Measurements from ENCODE around the gene LRCOL1.

The LRCOL1 gene

DNA sequence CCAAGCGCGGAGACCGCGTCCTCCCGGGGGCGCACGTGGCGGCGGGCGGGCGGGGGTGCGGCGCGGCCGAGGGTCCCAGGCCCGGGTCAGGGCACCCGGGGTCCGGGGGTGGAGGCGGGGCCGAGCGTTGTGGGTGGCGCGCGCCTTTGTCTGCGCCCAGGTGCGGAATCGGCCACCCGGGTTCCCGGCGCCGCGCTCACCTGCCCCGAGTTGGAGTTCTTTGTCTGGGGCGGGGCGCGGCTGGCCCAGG lies 50.1 kb downstream of the LRCOL1 start:
- peaks cover 27% of the 10 kb centered on the region for H3K4me1 ChIP-seq (ENCODE audit: insufficient read depth, low read length)
- H3K4me3 ChIP-seq (ENCODE audit: low read depth in 1 of 2, low read length in 2 of 2): peak overlapping the region; percentile 39 to 72
- H3K4me2 ChIP-seq (ENCODE audit: insufficient read depth, low read length): peak overlapping the region; percentile 83
- peak; percentile 37 for ATAC-seq (ENCODE audit: insufficient read depth, low read depth)
- peaks cover 3% of the 10 kb centered on the region for H3K27me3 ChIP-seq (ENCODE audit: insufficient read depth, low read length, poor library complexity)
- H3K9ac ChIP-seq (ENCODE audit: low read depth, low read length): peak overlapping the region; percentile 94
- TF ChIP-seq CTCF (IDR thresholded peaks at IDR 0.05; ENCODE audit: borderline replicate concordance, extremely low read depth, low read length, poor library complexity, severe bottlenecking) (no peak), EZH2 (IDR thresholded peaks at IDR 0.05; ENCODE audit: borderline replicate concordance, low read depth, low read length, severe bottlenecking) (no peak)
- peak overlapping the region; percentile 78 for H2AFZ ChIP-seq (ENCODE audit: low read depth, low read length)
- H4K20me1 ChIP-seq (ENCODE audit: insufficient read depth, low read length): peaks cover 38% of the 10 kb centered on the region
- H3K36me3 ChIP-seq (ENCODE audit: insufficient read depth, low read length): peaks cover 2% of the 10 kb centered on the region
- peaks cover 47% of the 10 kb centered on the region for H3K79me2 ChIP-seq (ENCODE audit: insufficient read depth, low read length)
- no peaks in the 10 kb centered on the region for H3K9me3 ChIP-seq (ENCODE audit: insufficient read depth, low read length, severe bottlenecking)
- H3K27ac ChIP-seq (ENCODE audit: low read length): peak overlapping the region; percentile 67
- peak; percentile 37 for DNase-seq

DNA sequence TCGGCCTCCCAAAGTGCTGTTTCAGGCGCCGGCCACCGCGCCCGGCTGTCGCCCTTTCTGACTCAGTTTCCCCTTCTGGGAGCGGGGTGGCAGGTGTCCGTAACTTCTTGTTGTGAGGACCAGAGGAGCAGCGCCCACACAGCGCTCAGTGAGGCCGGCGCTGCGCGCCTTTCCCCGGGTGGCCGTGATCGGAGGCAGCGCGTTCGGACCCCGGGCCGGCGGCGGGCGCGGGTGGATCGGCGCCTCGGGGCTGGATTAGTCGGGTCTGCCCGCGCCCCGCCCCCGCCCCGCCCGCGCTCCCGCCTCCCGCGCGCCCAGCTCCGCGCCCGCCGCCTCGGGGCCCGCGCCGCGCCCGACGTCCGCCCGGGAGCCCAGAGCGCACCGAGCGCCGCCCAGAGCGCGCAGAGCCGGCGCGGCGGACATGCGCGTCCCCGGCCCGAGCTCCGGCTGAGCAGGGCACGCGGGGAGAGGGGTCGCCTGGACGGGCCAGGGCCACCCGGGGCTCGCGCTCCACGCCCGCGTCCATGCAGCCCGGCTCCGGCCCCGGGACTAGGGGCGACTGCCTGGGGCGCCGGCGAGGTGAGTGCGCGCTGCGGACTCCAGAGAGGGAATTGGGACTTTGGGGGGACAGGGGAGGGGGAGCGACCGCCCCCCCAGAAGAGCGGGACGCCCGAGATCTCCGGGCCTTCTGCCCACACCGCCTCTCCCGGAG lies 50.6 kb downstream of the LRCOL1 start:
- peaks cover 33% of the 10 kb centered on the region for H4K20me1 ChIP-seq (ENCODE audit: insufficient read depth, low read length)
- DNase-seq: peak; percentile 73
- peak overlapping the region; percentile 62 to 72; a peak in 3 of 4 replicates for H3K4me3 ChIP-seq (ENCODE audit: low read depth in 1 of 2, low read length in 2 of 2)
- peak overlapping the region; percentile 67 for H3K27ac ChIP-seq (ENCODE audit: low read length)
- no peaks in the 10 kb centered on the region; the same call in 1 of the 2 replicates for H3K36me3 ChIP-seq (ENCODE audit: insufficient read depth, low read length)
- TF ChIP-seq CTCF (IDR thresholded peaks at IDR 0.05; ENCODE audit: borderline replicate concordance, extremely low read depth, low read length, poor library complexity, severe bottlenecking) (peak; percentile 12), EZH2 (IDR thresholded peaks at IDR 0.05; ENCODE audit: borderline replicate concordance, low read depth, low read length, severe bottlenecking) (no peak)
- H3K27me3 ChIP-seq (ENCODE audit: insufficient read depth, low read length, poor library complexity): peaks cover 3% of the 10 kb centered on the region
- peak overlapping the region; percentile 83 for H3K4me2 ChIP-seq (ENCODE audit: insufficient read depth, low read length)
- ATAC-seq (ENCODE audit: insufficient read depth, low read depth): peak; percentile 72
- H3K9ac ChIP-seq (ENCODE audit: low read depth, low read length): peak overlapping the region; percentile 94
- peaks cover 27% of the 10 kb centered on the region for H3K4me1 ChIP-seq (ENCODE audit: insufficient read depth, low read length)
- no peaks in the 10 kb centered on the region for H3K9me3 ChIP-seq (ENCODE audit: insufficient read depth, low read length, severe bottlenecking)
- peaks cover 42% of the 10 kb centered on the region for H3K79me2 ChIP-seq (ENCODE audit: insufficient read depth, low read length)
- H2AFZ ChIP-seq (ENCODE audit: low read depth, low read length): peak overlapping the region; percentile 90

- peaks cover 27% of the 10 kb centered on the region for H3K4me1 ChIP-seq (ENCODE audit: insufficient read depth, low read length)
- no peaks in the 10 kb centered on the region; the same call in 1 of the 2 replicates for H3K36me3 ChIP-seq (ENCODE audit: insufficient read depth, low read length)
- peak; percentile 36 for TF ChIP-seq EZH2 (IDR thresholded peaks at IDR 0.05; ENCODE audit: borderline replicate concordance, low read depth, low read length, severe bottlenecking)
- TF ChIP-seq CTCF (IDR thresholded peaks at IDR 0.05; ENCODE audit: borderline replicate concordance, extremely low read depth, low read length, poor library complexity, severe bottlenecking): no peak
- peak overlapping the region; percentile 90 for H2AFZ ChIP-seq (ENCODE audit: low read depth, low read length)
- ATAC-seq (ENCODE audit: insufficient read depth, low read depth): no peak
- no peaks in the 10 kb centered on the region for H3K9me3 ChIP-seq (ENCODE audit: insufficient read depth, low read length, severe bottlenecking)
- peaks cover 28% of the 10 kb centered on the region for H4K20me1 ChIP-seq (ENCODE audit: insufficient read depth, low read length)
- H3K4me3 ChIP-seq (ENCODE audit: low read depth in 1 of 2, low read length in 2 of 2): peak overlapping the region; percentile 62 to 72; a peak in 3 of 4 replicates
- H3K79me2 ChIP-seq (ENCODE audit: insufficient read depth, low read length): peaks cover 38% of the 10 kb centered on the region
- H3K4me2 ChIP-seq (ENCODE audit: insufficient read depth, low read length): peak overlapping the region; percentile 83
- peak overlapping the region; percentile 94 for H3K9ac ChIP-seq (ENCODE audit: low read depth, low read length)
- DNase-seq: peak; percentile 41
- no peak overlapping the region for H3K27ac ChIP-seq (ENCODE audit: low read length)
- peaks cover 3% of the 10 kb centered on the region for H3K27me3 ChIP-seq (ENCODE audit: insufficient read depth, low read length, poor library complexity)
Observed at GRCh38 chr12:132558861-132559623, 51.3 kb downstream of the LRCOL1 start.

All from DND-41 (cell line).